HCEC 1CT (cell line): ENCODE data around the gene NLE1.
"Not testable (repeated sequence)": the region's sequence is repeated elsewhere in the genome, so short reads cannot be mapped to it uniquely, and the experiment has no call there.

Experiments used
- DNase-seq: peaks from one replicate; pipeline ENCODE4 v3.0.0-alpha.2; 2017

NLE1 gene

GRCh38 chr17:35161281-35161761, 19.2 kb upstream of the NLE1 start:
- DNase-seq, result peak; percentile 9

GRCh38 chr17:35160354-35161201, 18.5 kb upstream of the NLE1 start:
- no peak for DNase-seq

- no peak for DNase-seq
These were observed 17.8 kb upstream of the NLE1 start for GRCh38 chr17:35159940-35160339.

GRCh38 chr17:35155246-35155645, 13.1 kb upstream of the NLE1 start:
- DNase-seq, result no peak

- no peak for DNase-seq
These were observed 12.4 kb upstream of the NLE1 start for GRCh38 chr17:35154196-35155165.

- no peak for DNase-seq
These were observed 10.5 kb upstream of the NLE1 start for GRCh38 chr17:35152421-35153140.

- not testable (repeated sequence) for DNase-seq
These were observed 9.0 kb upstream of the NLE1 start for GRCh38 chr17:35151080-35151479.

- DNase-seq, result no peak
These were observed 7.8 kb upstream of the NLE1 start for GRCh38 chr17:35149941-35150340.

- no peak for DNase-seq
These were observed 6.0 kb upstream of the NLE1 start for GRCh38 chr17:35148144-35148543.

- DNase-seq, result no peak
These were observed 5.3 kb upstream of the NLE1 start, which contains the start of gene UNC45B for GRCh38 chr17:35147375-35147905. Gene UNC45B (plus strand): TSS chr17:35147817. CDS start chr17:35148264, 447 bp downstream.

- DNase-seq, result no peak
These were observed 4.2 kb upstream of the NLE1 start for GRCh38 chr17:35146214-35146833.

GRCh38 chr17:35144840-35145239, 2.7 kb upstream of the NLE1 start:
- no peak for DNase-seq

- no peak for DNase-seq
These were observed 329 bp upstream of the NLE1 start for GRCh38 chr17:35142467-35142796.

- DNase-seq, result no peak
These were observed 3.9 kb downstream of the NLE1 start for GRCh38 chr17:35138218-35138617.

GRCh38 chr17:35135322-35135721, 6.8 kb downstream of the NLE1 start:
- DNase-seq, result no peak

- DNase-seq, result no peak
These were observed 9.1 kb downstream of the NLE1 start for GRCh38 chr17:35132816-35133550.

GRCh38 chr17:35132099-35132498, 10.0 kb downstream of the NLE1 start:
- no peak for DNase-seq

- no peak for DNase-seq
These were observed 11.7 kb downstream of the NLE1 start for GRCh38 chr17:35130392-35130791.

- DNase-seq, result peak; percentile 9
These were observed 12.1 kb downstream of the NLE1 start for GRCh38 chr17:35129973-35130351.

GRCh38 chr17:35129154-35129972, 12.7 kb downstream of the NLE1 start:
- peak; percentile 22 for DNase-seq
